Measurements from ENCODE around the gene MMS19.
A peak's percentile ranks its signal among the peaks of the same experiment; 100 is the strongest.

MMS19 gene

GRCh38 chr10:97454330-97455036 lies 43.7 kb downstream of the MMS19 start:
- no peak overlapping the region for H3K4me3 ChIP-seq (ENCODE audit: low read length)
- no peak for TF ChIP-seq CTCF (IDR thresholded peaks at IDR 0.05; ENCODE audit: insufficient read depth, low read depth, low read length, missing control alignments)
- peak; percentile 68 for DNase-seq (ENCODE audit: low read depth)

GRCh38 chr10:97452352-97452751 lies 45.9 kb downstream of the MMS19 start:
- no peak for TF ChIP-seq CTCF (IDR thresholded peaks at IDR 0.05; ENCODE audit: insufficient read depth, low read depth, low read length, missing control alignments)
- no peak overlapping the region for H3K4me3 ChIP-seq (ENCODE audit: low read length)
- DNase-seq (ENCODE audit: low read depth) = peak; percentile 32

GRCh38 chr10:97451605-97452004 lies 46.6 kb downstream of the MMS19 start:
- TF ChIP-seq CTCF (IDR thresholded peaks at IDR 0.05; ENCODE audit: insufficient read depth, low read depth, low read length, missing control alignments) = no peak
- DNase-seq (ENCODE audit: low read depth) = no peak
- H3K4me3 ChIP-seq (ENCODE audit: low read length) = no peak overlapping the region

GRCh38 chr10:97450828-97451227 lies 47.4 kb downstream of the MMS19 start:
- peak; percentile 32 for DNase-seq (ENCODE audit: low read depth)

GRCh38 chr10:97445722-97446639 lies 52.2 kb downstream of the MMS19 start, which contains the start of the genes EXOSC1 and ZDHHC16:
Gene EXOSC1 (minus strand): TSS chr10:97446006. CDS start chr10:97445985, 21 bp downstream.
Gene ZDHHC16 (plus strand): TSS chr10:97446175. CDS start chr10:97451676, 5,501 bp downstream.
- peak within 1 kb of the TSS; percentile 93 for H3K4me3 ChIP-seq (ENCODE audit: low read length)
- TF ChIP-seq CTCF (IDR thresholded peaks at IDR 0.05; ENCODE audit: insufficient read depth, low read depth, low read length, missing control alignments) = peak; percentile 5
- peak; percentile 97 for DNase-seq (ENCODE audit: low read depth)

More at GRCh38 chr10:97450828-97451227, 47.4 kb downstream of the MMS19 start:
- no peak overlapping the region for H3K4me3 ChIP-seq (ENCODE audit: low read length)
- TF ChIP-seq CTCF (IDR thresholded peaks at IDR 0.05; ENCODE audit: insufficient read depth, low read depth, low read length, missing control alignments) = no peak

- H3K4me3 ChIP-seq (ENCODE audit: low read length) = peak overlapping the region; percentile 93
- DNase-seq (ENCODE audit: low read depth) = no peak
- TF ChIP-seq CTCF (IDR thresholded peaks at IDR 0.05; ENCODE audit: insufficient read depth, low read depth, low read length, missing control alignments) = no peak
These were observed 52.9 kb downstream of the MMS19 start for GRCh38 chr10:97445357-97445721.
